ENCODE data around the gene AMBRA1.

- TF ChIP-seq CTCF (IDR thresholded peaks at IDR 0.05; ENCODE audit: poor library complexity, severe bottlenecking) = no peak
- no peak for TF ChIP-seq MXI1 (conservative IDR thresholded peaks at IDR 0.05; ENCODE audit: poor library complexity, severe bottlenecking)
- no peak for TF ChIP-seq EP300 (conservative IDR thresholded peaks at IDR 0.05; ENCODE audit: poor library complexity, severe bottlenecking)
- TF ChIP-seq POLR2AphosphoS5 (IDR thresholded peaks at IDR 0.05) = no peak
- no peak for TF ChIP-seq RAD21 (conservative IDR thresholded peaks at IDR 0.05)
- no peak for TF ChIP-seq EZH2 (IDR thresholded peaks at IDR 0.05; ENCODE audit: borderline replicate concordance, insufficient read depth, low read length, poor library complexity, severe bottlenecking)
- no peak for TF ChIP-seq REST (IDR thresholded peaks at IDR 0.05; ENCODE audit: borderline replicate concordance)
- TF ChIP-seq TAF1 (IDR thresholded peaks at IDR 0.05; ENCODE audit: low read depth) = no peak
These were observed 65.3 kb downstream of the AMBRA1 start for GRCh38 chr11:46528445-46529094.

Data from neural cell (in vitro differentiated cells).